ENCODE measurements around the gene SPG11.
A peak's percentile ranks its signal among the peaks of the same experiment; 100 is the strongest.
"Not testable (repeated sequence)": the region's sequence is repeated elsewhere in the genome, so short reads cannot be mapped to it uniquely, and the experiment has no call there.

Gene SPG11

DNA sequence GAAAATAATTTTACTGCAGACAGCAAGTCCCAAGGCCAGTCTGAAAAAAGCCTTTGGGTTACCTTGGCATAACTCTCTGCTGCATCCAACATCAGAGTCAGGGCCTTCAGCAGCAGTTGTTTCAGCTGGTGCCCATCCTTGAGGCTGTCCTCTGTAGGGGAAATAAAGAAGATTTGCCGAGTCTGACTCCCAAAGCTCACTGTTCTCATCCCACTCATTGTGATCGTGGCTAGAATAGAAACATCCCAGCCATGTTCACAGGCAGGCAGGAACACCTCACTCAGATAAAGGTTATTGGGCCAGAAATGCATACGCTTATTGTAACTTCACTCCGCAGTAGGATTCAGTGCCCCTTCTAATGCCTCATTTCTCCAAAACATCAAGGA is 97.3 kb downstream of the SPG11 start:
- Mint-ChIP-seq H3K4me1 (no peaks in the 10 kb centered on the region), H3K27ac (peak overlapping the region; percentile 45), H3K4me3 (no peak overlapping the region), H3K9me3 (no peaks in the 10 kb centered on the region), H3K36me3 (peaks cover 100% of the 10 kb centered on the region)
- ATAC-seq (no peak), DNase-seq (ENCODE audit: low spot score in 2 of 2) (no peak)

DNA sequence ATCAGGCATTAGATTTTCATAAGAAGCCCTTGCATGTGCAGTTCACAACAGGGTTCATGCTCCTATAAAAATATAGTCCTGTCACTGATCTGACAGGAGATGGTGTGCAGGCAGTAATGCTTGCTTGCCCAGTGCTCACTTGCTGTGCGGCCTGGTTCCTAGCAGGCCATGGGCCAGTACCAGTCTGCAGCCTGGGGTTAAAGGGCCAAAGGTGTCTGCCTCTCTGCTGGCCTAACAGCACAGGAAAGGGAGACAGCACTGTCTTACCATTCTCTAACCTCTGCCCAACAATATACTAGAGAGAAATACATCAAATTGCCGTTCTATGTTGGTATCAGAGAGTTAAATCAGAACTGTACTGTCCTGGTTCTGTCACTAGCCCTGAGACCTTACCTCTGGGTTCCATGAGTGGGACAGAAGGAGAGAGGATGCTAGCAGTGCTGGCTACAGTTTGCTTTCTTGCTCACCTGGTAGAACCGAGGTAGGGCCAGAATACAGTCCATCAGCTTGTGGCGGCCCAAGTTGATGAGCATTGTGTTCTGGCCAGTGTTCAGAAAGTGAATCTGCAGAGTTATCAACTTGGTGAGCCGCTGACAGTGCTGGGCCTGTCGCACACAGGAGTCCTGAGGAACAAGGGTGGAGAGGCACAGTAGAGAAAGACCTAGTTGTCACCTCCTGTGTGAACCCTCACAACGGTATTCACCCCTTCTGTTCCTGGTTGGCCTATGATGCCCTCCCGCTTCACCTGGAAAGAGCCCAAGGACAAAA is 97.9 kb downstream of the SPG11 start:
- Mint-ChIP-seq H3K4me3 (no peak overlapping the region), H3K4me1 (peaks cover 4% of the 10 kb centered on the region), H3K9me3 (no peaks in the 10 kb centered on the region), H3K36me3 (peaks cover 100% of the 10 kb centered on the region), H3K27ac (peak overlapping the region; percentile 45)
- ATAC-seq (no peak), DNase-seq (ENCODE audit: low spot score in 2 of 2) (no peak)

DNA sequence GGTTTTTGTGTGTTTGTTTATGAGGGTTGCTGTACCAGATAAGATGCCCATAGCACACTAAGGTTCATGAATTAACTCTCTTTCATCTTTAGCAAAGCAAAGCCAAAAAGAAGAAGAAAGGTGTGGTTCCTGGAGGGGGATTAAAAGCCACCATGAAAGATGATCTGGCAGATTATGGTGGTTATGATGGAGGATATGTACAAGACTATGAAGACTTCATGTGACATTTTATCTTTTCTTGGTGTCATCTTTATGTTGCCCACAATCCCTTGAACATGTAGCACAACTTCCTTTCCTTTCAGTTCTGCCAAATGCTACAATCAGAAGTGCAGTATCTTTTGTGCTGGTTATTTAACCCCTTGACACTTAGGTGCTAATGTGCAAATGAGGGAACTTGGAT is 102.5 kb downstream of the SPG11 start:
- Mint-ChIP-seq H3K27ac (peak overlapping the region; percentile 81), H3K36me3 (peaks cover 100% of the 10 kb centered on the region), H3K4me1 (peaks cover 12% of the 10 kb centered on the region)
- H3K9me3 Mint-ChIP-seq; DNase-seq (ENCODE audit: low spot score in 2 of 2); ATAC-seq; H3K4me3 Mint-ChIP-seq: not testable (repeated sequence)

DNA sequence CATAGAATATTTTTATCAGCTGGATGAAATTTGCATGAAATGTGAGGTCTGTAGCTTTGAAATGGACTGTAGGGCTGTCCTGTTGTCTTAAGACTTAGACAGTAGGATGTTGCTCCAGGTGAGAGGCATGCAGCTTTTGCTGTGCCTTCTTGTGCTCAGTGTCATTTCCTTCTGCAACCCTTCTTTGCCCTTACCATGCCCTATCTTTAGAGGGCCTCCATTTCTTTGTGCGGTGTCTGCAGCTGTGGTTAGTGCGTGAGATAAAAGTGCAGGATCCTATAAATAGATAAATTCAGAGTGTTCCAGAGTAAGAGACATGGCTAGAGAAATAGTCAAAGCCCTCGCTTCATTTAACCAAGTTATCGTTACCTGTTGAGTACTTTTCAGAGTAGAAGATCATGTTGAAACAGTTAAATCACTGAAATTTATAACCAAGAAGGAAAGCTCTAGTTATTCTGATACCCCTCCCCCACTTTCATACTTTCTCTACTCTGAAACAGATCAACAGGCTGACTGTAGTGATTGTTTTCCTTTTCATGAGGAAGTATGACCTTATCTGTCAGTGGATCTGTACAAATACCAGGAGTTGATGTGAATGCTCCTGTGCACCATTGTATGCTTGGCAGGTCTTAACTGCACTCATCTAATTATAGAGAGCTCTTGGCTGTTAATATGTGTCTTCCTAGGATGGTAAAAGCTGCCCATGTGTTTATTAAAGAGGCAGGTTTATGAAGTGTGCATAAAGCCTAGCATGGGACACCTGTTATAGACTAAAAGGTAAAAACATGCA is 108.3 kb downstream of the SPG11 start:
- Mint-ChIP-seq H3K4me1 (peaks cover 8% of the 10 kb centered on the region), H3K27ac (peak overlapping the region; percentile 52), H3K4me3 (no peak overlapping the region), H3K9me3 (no peaks in the 10 kb centered on the region), H3K36me3 (peaks cover 100% of the 10 kb centered on the region)
- DNase-seq (ENCODE audit: low spot score in 2 of 2): no peak
- ATAC-seq: no peak

DNA sequence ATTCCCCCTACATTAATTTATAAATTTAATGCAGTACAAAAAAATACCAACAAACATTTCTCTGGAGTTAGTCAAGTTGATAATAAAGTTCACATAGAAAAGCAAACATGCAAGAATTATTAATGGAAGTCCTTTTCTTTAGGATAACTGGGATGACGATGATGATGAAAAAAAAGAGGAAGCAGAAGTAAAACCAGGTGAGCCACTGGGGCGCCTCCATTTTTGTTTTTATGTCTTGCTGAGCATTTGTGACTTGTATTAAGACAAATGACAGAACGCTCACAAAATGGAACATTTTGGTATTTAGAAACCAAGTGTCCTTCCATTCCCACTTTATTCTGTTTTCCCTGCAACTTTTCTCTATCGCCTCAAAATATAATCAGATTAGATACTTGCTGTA is 112.7 kb downstream of the SPG11 start:
- H3K36me3 Mint-ChIP-seq: peaks cover 96% of the 10 kb centered on the region
- H3K27ac Mint-ChIP-seq: peak overlapping the region; percentile 14
- ATAC-seq (no peak), DNase-seq (ENCODE audit: low spot score in 2 of 2) (no peak)
- no peaks in the 10 kb centered on the region for H3K9me3 Mint-ChIP-seq
- H3K4me1 Mint-ChIP-seq: no peaks in the 10 kb centered on the region
- H3K4me3 Mint-ChIP-seq: no peak overlapping the region

DNA sequence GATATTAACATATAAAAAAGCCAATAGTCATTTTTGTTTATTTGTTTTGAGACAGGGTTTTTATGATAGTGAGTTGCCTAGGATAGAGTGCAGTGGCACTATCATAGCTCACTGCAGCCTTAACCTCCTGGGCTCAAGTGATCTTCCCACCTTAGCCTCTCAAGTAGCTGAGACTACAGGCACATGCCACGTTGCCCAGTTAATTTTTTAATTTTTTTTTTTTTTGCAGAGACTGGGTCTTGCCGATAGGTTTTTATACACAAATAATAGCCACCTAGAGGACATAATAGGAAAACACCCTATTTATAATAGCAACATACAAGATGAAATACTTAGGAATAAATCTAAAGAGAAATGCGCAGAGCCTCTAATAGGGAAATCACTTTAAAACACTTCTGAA is 113.2 kb downstream of the SPG11 start:
- H3K4me3 Mint-ChIP-seq: no peak overlapping the region
- H3K27ac Mint-ChIP-seq: peak overlapping the region; percentile 14
- no peak for ATAC-seq
- no peak for DNase-seq (ENCODE audit: low spot score in 2 of 2)
- no peaks in the 10 kb centered on the region for H3K4me1 Mint-ChIP-seq
- H3K36me3 Mint-ChIP-seq: peaks cover 91% of the 10 kb centered on the region
- no peaks in the 10 kb centered on the region for H3K9me3 Mint-ChIP-seq

DNA sequence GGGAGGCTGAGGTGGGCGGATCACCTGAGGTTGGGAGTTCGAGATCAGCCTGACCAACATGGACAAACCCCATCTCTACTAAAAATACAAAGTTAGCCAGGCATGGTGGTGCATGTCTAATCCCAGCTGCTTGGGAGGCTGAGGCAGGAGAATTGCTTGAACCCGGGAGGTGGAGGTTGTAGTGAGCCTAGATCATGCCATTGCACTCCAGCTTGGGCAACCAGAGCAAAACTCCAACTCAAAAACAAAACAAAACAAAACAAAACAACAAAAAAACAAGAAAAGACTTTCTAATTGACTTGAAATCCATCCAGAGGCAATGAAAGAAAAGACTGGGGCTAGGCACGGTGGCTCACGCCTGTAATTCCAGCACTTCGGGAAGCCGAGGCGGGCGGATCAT is 114.3 kb downstream of the SPG11 start:
- H3K9me3 Mint-ChIP-seq; H3K4me3 Mint-ChIP-seq; ATAC-seq; H3K27ac Mint-ChIP-seq; H3K4me1 Mint-ChIP-seq; DNase-seq (ENCODE audit: low spot score in 2 of 2): not testable (repeated sequence)
- H3K36me3 Mint-ChIP-seq: peaks cover 89% of the 10 kb centered on the region

DNA sequence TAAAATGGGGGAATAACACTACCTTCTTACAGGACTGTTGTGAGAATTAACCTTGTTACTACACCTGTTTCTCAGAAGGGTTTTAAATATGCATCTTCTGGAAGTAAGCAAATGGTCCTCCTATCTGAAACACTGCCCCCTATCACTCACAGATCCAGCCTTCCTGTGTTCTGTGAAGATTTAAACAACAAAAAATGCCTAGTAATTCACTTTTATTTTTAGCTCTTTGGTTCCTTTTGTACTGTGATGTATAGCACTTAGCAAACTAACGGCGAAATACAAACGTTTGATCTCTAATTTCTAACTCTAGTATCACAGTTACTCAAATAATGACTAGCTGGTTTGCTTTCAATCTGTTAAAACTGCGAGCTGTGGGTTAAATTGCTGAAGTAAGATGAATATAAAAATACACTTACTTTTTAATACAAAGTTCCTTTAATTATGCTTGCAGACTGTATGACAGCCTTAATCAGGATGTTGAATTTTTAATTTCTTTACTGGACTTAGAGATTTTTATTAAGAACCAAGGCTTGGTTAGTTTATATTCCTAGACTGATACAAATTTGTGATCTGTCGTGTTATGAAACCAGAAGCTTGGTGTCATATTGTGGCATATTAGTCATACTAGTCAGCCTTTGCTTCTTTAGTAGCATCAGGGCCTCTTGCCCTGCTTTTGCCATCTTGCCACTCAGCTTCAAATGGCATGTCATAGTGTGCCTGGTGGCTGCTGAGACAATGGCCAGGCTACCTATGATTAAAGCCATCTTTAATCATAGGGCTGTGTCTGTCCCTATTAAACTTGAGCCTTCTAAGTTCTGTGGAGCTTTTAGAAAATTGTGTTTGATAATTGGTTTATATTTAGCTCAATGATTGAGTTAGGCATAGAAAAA is 117.3 kb downstream of the SPG11 start:
- Mint-ChIP-seq H3K36me3 (peaks cover 89% of the 10 kb centered on the region), H3K9me3 (no peaks in the 10 kb centered on the region), H3K27ac (peak overlapping the region; percentile 79), H3K4me1 (peaks cover 28% of the 10 kb centered on the region), H3K4me3 (peak overlapping the region; percentile 46)
- ATAC-seq (peak; percentile 98), DNase-seq (ENCODE audit: low spot score in 2 of 2) (peak; percentile 12 to 70)

DNA sequence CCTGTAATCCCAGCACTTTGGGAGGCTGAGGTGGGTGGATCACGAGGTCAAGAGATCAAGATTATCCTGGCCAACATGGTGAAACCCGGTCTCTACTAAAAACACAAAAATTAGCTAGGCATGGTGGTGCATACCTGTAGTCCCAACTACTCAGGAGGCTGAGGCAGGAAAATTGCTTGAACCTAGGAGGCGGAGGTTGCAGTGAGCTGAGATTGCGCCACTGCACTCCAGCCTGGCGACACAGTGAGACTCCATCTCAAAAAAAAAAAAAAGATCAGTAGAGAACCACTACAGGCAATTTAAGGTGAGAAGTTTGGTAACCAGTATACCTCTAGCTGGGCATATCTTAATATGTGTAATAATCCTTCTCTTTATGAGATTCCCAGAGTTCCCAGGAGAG is 118.7 kb downstream of the SPG11 start:
- not testable (repeated sequence) for H3K9me3 Mint-ChIP-seq; DNase-seq (ENCODE audit: low spot score in 2 of 2); ATAC-seq; H3K27ac Mint-ChIP-seq
- peaks cover 38% of the 10 kb centered on the region for H3K4me1 Mint-ChIP-seq
- H3K36me3 Mint-ChIP-seq: peaks cover 89% of the 10 kb centered on the region
- H3K4me3 Mint-ChIP-seq: peak overlapping the region; percentile 25

DNA sequence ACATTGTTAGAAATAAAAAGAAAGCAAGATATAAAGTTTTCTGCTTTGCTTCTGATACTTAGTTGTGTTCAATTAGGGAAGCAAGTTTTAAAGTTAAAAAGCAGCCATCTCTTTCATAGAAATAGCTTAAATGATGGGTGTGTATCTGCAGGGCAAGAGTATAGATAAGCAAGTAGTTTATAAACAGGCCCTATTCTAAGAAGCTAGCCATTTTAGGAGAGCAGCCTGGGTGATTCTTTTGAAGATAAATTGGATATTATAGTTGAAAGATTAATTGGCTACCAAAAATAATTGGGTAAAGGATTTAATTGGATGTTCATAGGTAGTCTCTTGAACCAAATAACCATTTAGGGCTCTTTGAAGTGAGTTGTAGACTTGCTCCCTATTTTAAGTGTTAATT is 120.9 kb downstream of the SPG11 start:
- no peak for ATAC-seq
- H3K27ac Mint-ChIP-seq: peak overlapping the region; percentile 66
- H3K4me1 Mint-ChIP-seq: peaks cover 50% of the 10 kb centered on the region

DNA sequence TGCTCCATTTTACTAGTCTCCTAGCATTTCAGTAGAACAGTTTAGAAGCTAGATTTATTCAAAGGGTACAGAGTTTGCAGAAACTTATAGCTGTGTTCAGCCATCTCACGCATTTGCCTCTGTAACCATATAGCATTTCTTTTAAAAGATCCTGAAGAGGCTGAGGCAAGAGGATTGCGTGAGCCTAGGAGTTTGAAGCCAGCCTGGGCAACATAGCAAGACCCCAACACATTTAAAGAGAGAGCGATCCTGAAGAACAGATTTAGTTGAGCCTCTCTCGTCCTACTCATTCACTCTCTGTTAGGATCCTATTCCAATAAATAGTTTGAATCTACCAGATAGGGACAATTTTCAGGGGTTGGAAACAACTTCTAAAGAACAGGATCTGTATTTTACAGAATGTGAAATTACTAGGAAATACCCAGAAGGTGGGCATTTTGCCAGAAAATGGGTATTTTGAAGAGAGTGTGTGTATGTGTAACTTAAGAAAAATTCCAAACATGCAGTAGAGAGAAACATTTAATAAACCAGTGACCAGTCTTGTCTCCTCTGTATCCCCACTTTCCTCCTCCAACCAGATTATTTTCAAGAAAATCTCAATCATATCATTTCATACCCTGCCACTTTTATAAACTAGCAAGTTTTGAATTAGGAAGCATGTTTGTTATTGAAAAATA is 122.0 kb downstream of the SPG11 start:
- Mint-ChIP-seq H3K4me1 (peaks cover 50% of the 10 kb centered on the region), H3K36me3 (peaks cover 89% of the 10 kb centered on the region), H3K27ac (peak overlapping the region; percentile 66), H3K9me3 (no peaks in the 10 kb centered on the region), H3K4me3 (no peak overlapping the region)
- ATAC-seq (no peak), DNase-seq (ENCODE audit: low spot score in 2 of 2) (no peak)

More for the DNA sequence above, 120.9 kb downstream of the SPG11 start:
- peaks cover 89% of the 10 kb centered on the region for H3K36me3 Mint-ChIP-seq
- no peaks in the 10 kb centered on the region for H3K9me3 Mint-ChIP-seq
- H3K4me3 Mint-ChIP-seq: no peak overlapping the region
- no peak for DNase-seq (ENCODE audit: low spot score in 2 of 2)

DNA sequence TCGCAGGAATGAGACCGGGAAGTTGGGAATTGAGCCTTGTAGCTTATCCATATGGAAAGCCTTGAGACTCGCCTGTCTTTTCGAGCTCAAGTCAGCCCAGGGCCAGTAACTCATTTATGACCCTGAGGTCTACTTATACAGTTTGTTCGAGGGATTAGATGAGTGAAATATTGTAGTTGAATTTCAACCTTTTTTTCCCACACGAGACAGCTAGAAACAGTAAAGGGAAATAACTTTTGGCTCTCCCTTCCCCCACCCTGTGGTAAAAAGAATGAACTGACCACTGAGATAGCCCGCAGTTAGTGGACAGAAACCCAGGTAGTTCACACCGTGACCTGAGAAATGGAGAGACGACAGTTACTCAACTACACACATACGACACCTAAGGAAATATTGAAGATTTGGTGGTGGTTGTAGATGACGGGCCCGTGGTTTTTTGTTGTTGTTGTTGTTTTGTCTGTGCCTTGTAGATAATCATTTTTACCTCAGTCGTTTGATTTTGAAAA is 125.7 kb downstream of the SPG11 start:
- H3K9me3 Mint-ChIP-seq: no peaks in the 10 kb centered on the region
- H3K27ac Mint-ChIP-seq: peak overlapping the region; percentile 98
- no peak for DNase-seq (ENCODE audit: low spot score in 2 of 2)
- H3K4me3 Mint-ChIP-seq: peak overlapping the region; percentile 90
- no peak for ATAC-seq
- peaks cover 90% of the 10 kb centered on the region for H3K36me3 Mint-ChIP-seq
- H3K4me1 Mint-ChIP-seq: peaks cover 53% of the 10 kb centered on the region

DNA sequence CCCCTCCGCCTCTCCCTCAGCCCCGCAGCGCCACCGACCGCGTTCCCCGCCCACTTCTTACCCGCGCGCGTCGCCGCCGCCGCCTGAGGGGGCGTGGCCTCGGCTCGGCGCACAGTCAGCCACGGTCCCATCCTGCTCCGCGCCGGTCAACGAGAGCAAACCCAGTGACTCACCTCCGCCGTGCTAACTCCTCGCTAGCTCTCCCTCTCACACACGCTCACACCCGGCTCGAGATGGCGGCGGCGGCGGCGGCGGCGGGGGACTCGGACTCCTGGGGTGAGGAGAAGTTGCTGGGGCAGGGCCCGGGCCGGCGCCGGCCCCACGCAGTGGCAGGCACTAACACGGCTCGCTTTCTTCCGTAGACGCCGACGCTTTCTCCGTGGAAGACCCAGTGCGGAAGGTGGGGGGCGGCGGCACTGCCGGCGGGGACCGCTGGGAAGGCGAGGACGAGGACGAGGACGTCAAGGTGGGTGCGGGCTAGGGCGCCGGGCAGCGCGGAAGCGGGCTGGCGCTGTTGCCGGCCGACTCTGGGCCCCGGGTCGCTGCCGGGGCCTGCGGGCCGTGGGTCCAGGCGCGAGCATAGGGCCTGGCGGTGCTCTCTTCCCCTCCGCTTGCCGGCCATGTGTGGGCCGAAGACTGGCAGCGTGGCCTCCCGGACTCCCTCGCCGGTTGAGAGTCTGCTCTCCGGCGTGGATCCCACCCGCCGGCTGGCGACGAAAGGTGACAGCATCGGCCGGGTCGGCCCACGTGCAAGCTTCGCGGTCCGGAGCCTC is 126.3 kb downstream of the SPG11 start, which contains the start of gene EIF3J:
Gene EIF3J, plus strand, starts transcription at position 186 of the 773 bp plus-strand sequence. Its CDS starts 48 bp downstream, at position 234.
- DNase-seq (ENCODE audit: low spot score in 2 of 2) (peak in 1 of 2 donors; percentile 91), ATAC-seq (peak; percentile 97)
- Mint-ChIP-seq H3K4me1 (peaks cover 46% of the 10 kb centered on the region), H3K36me3 (peaks cover 83% of the 10 kb centered on the region), H3K27ac (peak within 1 kb of the TSS; percentile 98), H3K4me3 (peak within 1 kb of the TSS; percentile 90), H3K9me3 (no peaks in the 10 kb centered on the region)

Data from stimulated activated effector memory CD8-positive, alpha-beta T cell treated with anti-CD3 and anti-CD28 coated beads, Interleukin-12 subunit alpha, Interleukin-12 subunit beta, amount 100 ng/mL, for 72 hours (primary cell).